ENCODE data around the gene SLC10A7.

Gene SLC10A7

GRCh38 chr4:146310319-146311021 is 211.3 kb downstream of the SLC10A7 start:
- no peak for DNase-seq (ENCODE audit: low read depth, low spot score)

GRCh38 chr4:146308951-146309350 is 212.8 kb downstream of the SLC10A7 start:
- no peak for DNase-seq (ENCODE audit: low read depth, low spot score)

- DNase-seq (ENCODE audit: low read depth, low spot score): no peak
These were observed 218.9 kb downstream of the SLC10A7 start for GRCh38 chr4:146302822-146303221.

- DNase-seq (ENCODE audit: low read depth, low spot score): no peak
These were observed 222.1 kb downstream of the SLC10A7 start for GRCh38 chr4:146299607-146300006.

GRCh38 chr4:146294776-146295175 is 227.0 kb downstream of the SLC10A7 start:
- no peak for DNase-seq (ENCODE audit: low read depth, low spot score)

- DNase-seq (ENCODE audit: low read depth, low spot score): no peak
These were observed 229.2 kb downstream of the SLC10A7 start for GRCh38 chr4:146292508-146292907.

- no peak for DNase-seq (ENCODE audit: low read depth, low spot score)
These were observed 230.4 kb downstream of the SLC10A7 start for GRCh38 chr4:146291313-146291712.

- no peak for DNase-seq (ENCODE audit: low read depth, low spot score)
These were observed 233.5 kb downstream of the SLC10A7 start for GRCh38 chr4:146288193-146288592.

- no peak for DNase-seq (ENCODE audit: low read depth, low spot score)
These were observed 236.7 kb downstream of the SLC10A7 start for GRCh38 chr4:146285037-146285436.

- DNase-seq (ENCODE audit: low read depth, low spot score): no peak
These were observed 237.7 kb downstream of the SLC10A7 start for GRCh38 chr4:146283758-146284651.

GRCh38 chr4:146282657-146283056 is 239.1 kb downstream of the SLC10A7 start:
- no peak for DNase-seq (ENCODE audit: low read depth, low spot score)

GRCh38 chr4:146278986-146279385 is 242.8 kb downstream of the SLC10A7 start:
- DNase-seq (ENCODE audit: low read depth, low spot score): no peak

- DNase-seq (ENCODE audit: low read depth, low spot score): no peak
These were observed 246.4 kb downstream of the SLC10A7 start for GRCh38 chr4:146275370-146275769.

- no peak for DNase-seq (ENCODE audit: low read depth, low spot score)
These were observed 247.0 kb downstream of the SLC10A7 start for GRCh38 chr4:146274774-146275173.

GRCh38 chr4:146273204-146273901 is 248.4 kb downstream of the SLC10A7 start:
- no peak for DNase-seq (ENCODE audit: low read depth, low spot score)

- no peak for DNase-seq (ENCODE audit: low read depth, low spot score)
These were observed 250.3 kb downstream of the SLC10A7 start for GRCh38 chr4:146271466-146271865.

- DNase-seq (ENCODE audit: low read depth, low spot score): no peak
These were observed 252.5 kb downstream of the SLC10A7 start for GRCh38 chr4:146269228-146269653.

- DNase-seq (ENCODE audit: low read depth, low spot score): no peak
These were observed 253.9 kb downstream of the SLC10A7 start for GRCh38 chr4:146267826-146268225.

GRCh38 chr4:146265950-146266490 is 255.7 kb downstream of the SLC10A7 start:
- no peak for DNase-seq (ENCODE audit: low read depth, low spot score)

GRCh38 chr4:146263793-146264192 is 257.9 kb downstream of the SLC10A7 start:
- no peak for DNase-seq (ENCODE audit: low read depth, low spot score)

- DNase-seq (ENCODE audit: low read depth, low spot score): no peak
These were observed 260.7 kb downstream of the SLC10A7 start for GRCh38 chr4:146261041-146261440.

GRCh38 chr4:146260521-146260920 is 261.2 kb downstream of the SLC10A7 start:
- no peak for DNase-seq (ENCODE audit: low read depth, low spot score)
